Measurements from ENCODE around the gene SELENOO.

The SELENOO gene

GRCh38 chr22:50215297-50216054 is 14.7 kb downstream of the SELENOO start:
- Histone ChIP-seq H3K36me3 (peaks cover 79% of the 10 kb centered on the region), H3K4me3 (ENCODE audit: low read depth, low read length) (no peak overlapping the region), H3K27me3 (no peaks in the 10 kb centered on the region), H3K4me1 (peaks cover 9% of the 10 kb centered on the region; the same call in 1 of the 2 replicates), H3K9me3 (no peaks in the 10 kb centered on the region)
- no peak for TF ChIP-seq CTCF (IDR thresholded peaks at IDR 0.05; ENCODE audit: low read depth, low read length)
- DNase-seq: no peak

- Histone ChIP-seq H3K36me3 (peaks cover 75% of the 10 kb centered on the region), H3K9me3 (no peaks in the 10 kb centered on the region), H3K4me1 (peaks cover 9% of the 10 kb centered on the region; the same call in 1 of the 2 replicates), H3K4me3 (ENCODE audit: low read depth, low read length) (no peak overlapping the region), H3K27me3 (no peaks in the 10 kb centered on the region)
- no peak for TF ChIP-seq CTCF (IDR thresholded peaks at IDR 0.05; ENCODE audit: low read depth, low read length)
- DNase-seq: no peak
Measured at GRCh38 chr22:50216055-50216683, 15.4 kb downstream of the SELENOO start.

DNA sequence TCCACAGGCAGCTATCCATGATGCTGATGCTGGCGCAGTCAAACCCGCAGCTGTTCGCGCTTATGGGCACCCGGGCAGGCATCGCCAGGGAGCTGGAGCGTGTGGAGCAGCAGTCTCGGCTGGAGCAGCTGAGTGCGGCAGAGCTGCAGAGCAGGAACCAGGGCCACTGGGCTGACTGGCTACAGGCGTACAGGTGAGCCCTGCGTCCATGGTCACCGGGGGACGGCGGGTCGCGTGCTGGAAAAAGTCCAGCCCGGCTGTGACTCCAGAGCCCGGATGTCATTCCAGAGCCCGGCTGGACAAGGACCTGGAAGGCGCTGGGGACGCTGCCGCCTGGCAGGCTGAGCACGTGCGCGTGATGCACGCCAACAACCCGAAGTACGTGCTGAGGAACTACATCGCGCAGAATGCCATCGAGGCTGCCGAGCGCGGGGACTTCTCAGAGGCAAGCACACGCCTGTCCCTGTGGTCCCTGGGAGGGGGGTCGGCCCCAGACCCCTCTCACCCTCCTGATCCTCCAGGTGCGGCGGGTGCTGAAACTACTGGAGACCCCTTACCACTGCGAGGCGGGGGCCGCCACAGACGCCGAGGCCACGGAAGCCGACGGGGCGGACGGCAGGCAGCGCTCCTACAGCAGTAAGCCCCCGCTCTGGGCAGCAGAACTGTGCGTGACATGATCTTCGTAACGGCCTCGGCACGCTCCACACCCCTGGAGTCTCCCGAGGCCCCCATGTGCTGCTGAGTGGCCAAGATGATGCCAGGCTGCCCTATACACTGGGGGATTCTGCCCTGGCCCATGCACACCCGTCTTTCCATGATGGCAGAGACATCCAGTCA is 16.1 kb downstream of the SELENOO start:
- Histone ChIP-seq H3K36me3 (peaks cover 74% of the 10 kb centered on the region), H3K9me3 (no peaks in the 10 kb centered on the region), H3K27me3 (no peaks in the 10 kb centered on the region), H3K4me1 (peaks cover 9% of the 10 kb centered on the region; the same call in 1 of the 2 replicates), H3K4me3 (ENCODE audit: low read depth, low read length) (no peak overlapping the region)
- no peak for TF ChIP-seq CTCF (IDR thresholded peaks at IDR 0.05; ENCODE audit: low read depth, low read length)
- DNase-seq: no peak

- no peak for TF ChIP-seq CTCF (IDR thresholded peaks at IDR 0.05; ENCODE audit: low read depth, low read length)
- Histone ChIP-seq H3K27me3 (no peaks in the 10 kb centered on the region), H3K9me3 (no peaks in the 10 kb centered on the region), H3K36me3 (peaks cover 80% of the 10 kb centered on the region), H3K4me1 (peaks cover 9% of the 10 kb centered on the region; the same call in 1 of the 2 replicates), H3K4me3 (ENCODE audit: low read depth, low read length) (no peak overlapping the region)
- no peak for DNase-seq
Measured at GRCh38 chr22:50217543-50218152, 16.8 kb downstream of the SELENOO start.

- no peaks in the 10 kb centered on the region for H3K9me3 ChIP-seq
- DNase-seq: no peak
- H3K4me1 ChIP-seq: peaks cover 9% of the 10 kb centered on the region; the same call in 1 of the 2 replicates
- TF ChIP-seq CTCF (IDR thresholded peaks at IDR 0.05; ENCODE audit: low read depth, low read length): no peak
- H3K4me3 ChIP-seq (ENCODE audit: low read depth, low read length): no peak overlapping the region
- H3K36me3 ChIP-seq: peaks cover 79% of the 10 kb centered on the region
- no peaks in the 10 kb centered on the region for H3K27me3 ChIP-seq
Measured at GRCh38 chr22:50218153-50218995, 17.6 kb downstream of the SELENOO start.

Data from BE2C (cell line).